ENCODE results near the gene NHSL1. TPM values are rescaled to one million over a fixed set of nuclear protein-coding genes. Genes with fewer than 3 reads are reported as not detected.

The NHSL1 gene
- total and polyA plus RNA-seq, 9 donors = 0.84 to 7.1 (median 2.6) TPM

- no peaks in the 10 kb centered on the region for H3K36me3 ChIP-seq
- no peak overlapping the region for H3K4me3 ChIP-seq
- DNase-seq = no peak
- H3K4me1 ChIP-seq (ENCODE audit: insufficient read depth) = no peaks in the 10 kb centered on the region
- no peaks in the 10 kb centered on the region for H3K27me3 ChIP-seq
- WGBS, 3 donors = 89 to 94% (median 92%) methylated on average over 3 of the region's 3 CpGs
- H3K9me3 ChIP-seq = no peaks in the 10 kb centered on the region
- no peak overlapping the region for H3K27ac ChIP-seq
- TF ChIP-seq CTCF (IDR thresholded peaks at IDR 0.05) (no peak), POLR2A (IDR thresholded peaks at IDR 0.05) (no peak), EP300 (IDR thresholded peaks at IDR 0.05) (no peak)
- intact Hi-C loops (cut with DNase I) = loop anchor here in 1 of 4 donors (10.0 kb wide), 1 partner anchor 415 kb away; no protein-coding TSS in a partner anchor
These were observed 30.2 kb upstream of the NHSL1 start for GRCh38 chr6:138529478-138529877.

GRCh38 chr6:138528956-138529355 lies 29.7 kb upstream of the NHSL1 start:
- Histone ChIP-seq H3K27me3 (no peaks in the 10 kb centered on the region), H3K27ac (no peak overlapping the region), H3K4me1 (ENCODE audit: insufficient read depth) (no peaks in the 10 kb centered on the region), H3K9me3 (no peaks in the 10 kb centered on the region), H3K36me3 (no peaks in the 10 kb centered on the region), H3K4me3 (no peak overlapping the region)
- no peak for TF ChIP-seq CTCF (IDR thresholded peaks at IDR 0.05)
- TF ChIP-seq EP300 (IDR thresholded peaks at IDR 0.05) = no peak
- no peak for TF ChIP-seq POLR2A (IDR thresholded peaks at IDR 0.05)
- intact Hi-C loops (cut with DNase I) = loop anchor here in 1 of 4 donors (10.0 kb wide), 1 partner anchor 414 kb away; no protein-coding TSS in a partner anchor
- WGBS, 3 donors = 78 to 86% (median 81%) methylated on average over 2 of the region's 2 CpGs
- no peak for DNase-seq

GRCh38 chr6:138528137-138528536 lies 28.8 kb upstream of the NHSL1 start:
- H3K27ac ChIP-seq = no peak overlapping the region
- intact Hi-C loops (cut with DNase I) = loop anchor here in 1 of 4 donors (10.0 kb wide), 1 partner anchor 413 kb away; no protein-coding TSS in a partner anchor
- no peaks in the 10 kb centered on the region for H3K36me3 ChIP-seq
- TF ChIP-seq EP300 (IDR thresholded peaks at IDR 0.05) (no peak), POLR2A (IDR thresholded peaks at IDR 0.05) (no peak), CTCF (IDR thresholded peaks at IDR 0.05) (no peak)
- H3K9me3 ChIP-seq = no peaks in the 10 kb centered on the region
- DNase-seq = no peak
- no peaks in the 10 kb centered on the region for H3K27me3 ChIP-seq
- H3K4me3 ChIP-seq = no peak overlapping the region
- 75 to 91% (median 86%) methylated on average over 1 of the region's 1 CpG for whole genome bisulfite sequencing, 3 donors
- no peaks in the 10 kb centered on the region for H3K4me1 ChIP-seq (ENCODE audit: insufficient read depth)

- WGBS, 3 donors = 77 to 85% (median 84%) methylated on average over 8 of the region's 8 CpGs
- Histone ChIP-seq H3K4me1 (ENCODE audit: insufficient read depth) (no peaks in the 10 kb centered on the region), H3K27ac (no peak overlapping the region), H3K27me3 (no peaks in the 10 kb centered on the region), H3K36me3 (no peaks in the 10 kb centered on the region), H3K4me3 (no peak overlapping the region), H3K9me3 (no peaks in the 10 kb centered on the region)
- intact Hi-C loops (cut with DNase I) = loop anchor here in 1 of 4 donors (10.0 kb wide), 1 partner anchor 413 kb away; no protein-coding TSS in a partner anchor
- TF ChIP-seq CTCF (IDR thresholded peaks at IDR 0.05) (no peak), EP300 (IDR thresholded peaks at IDR 0.05) (no peak), POLR2A (IDR thresholded peaks at IDR 0.05) (no peak)
- DNase-seq = no peak
These were observed 28.3 kb upstream of the NHSL1 start for GRCh38 chr6:138527411-138528088.

All from ovary (tissue), 9 donors.